Measurements from ENCODE around the gene HCN4.

The HCN4 gene

GRCh38 chr15:73369154-73369694 is 466 bp upstream of the HCN4 start:
- Mint-ChIP-seq H3K4me3 (no peak overlapping the region), H3K36me3 (ENCODE audit: low read depth) (no peaks in the 10 kb centered on the region)

GRCh38 chr15:73367624-73368300 is 996 bp downstream of the HCN4 start:
- Mint-ChIP-seq H3K4me1 (ENCODE audit: low read depth) (no peaks in the 10 kb centered on the region), H3K4me3 (no peak overlapping the region), H3K9me3 (no peaks in the 10 kb centered on the region), H3K27me3 (ENCODE audit: low read depth) (peaks cover 61% of the 10 kb centered on the region), H3K27ac (no peak overlapping the region), H3K36me3 (ENCODE audit: low read depth) (no peaks in the 10 kb centered on the region)
- no peak for DNase-seq (ENCODE audit: low spot score)

More at GRCh38 chr15:73369154-73369694, 466 bp upstream of the HCN4 start:
- no peak for DNase-seq (ENCODE audit: low spot score)
- Mint-ChIP-seq H3K27ac (no peak overlapping the region), H3K27me3 (ENCODE audit: low read depth) (peaks cover 63% of the 10 kb centered on the region), H3K9me3 (no peaks in the 10 kb centered on the region), H3K4me1 (ENCODE audit: low read depth) (no peaks in the 10 kb centered on the region)

DNA sequence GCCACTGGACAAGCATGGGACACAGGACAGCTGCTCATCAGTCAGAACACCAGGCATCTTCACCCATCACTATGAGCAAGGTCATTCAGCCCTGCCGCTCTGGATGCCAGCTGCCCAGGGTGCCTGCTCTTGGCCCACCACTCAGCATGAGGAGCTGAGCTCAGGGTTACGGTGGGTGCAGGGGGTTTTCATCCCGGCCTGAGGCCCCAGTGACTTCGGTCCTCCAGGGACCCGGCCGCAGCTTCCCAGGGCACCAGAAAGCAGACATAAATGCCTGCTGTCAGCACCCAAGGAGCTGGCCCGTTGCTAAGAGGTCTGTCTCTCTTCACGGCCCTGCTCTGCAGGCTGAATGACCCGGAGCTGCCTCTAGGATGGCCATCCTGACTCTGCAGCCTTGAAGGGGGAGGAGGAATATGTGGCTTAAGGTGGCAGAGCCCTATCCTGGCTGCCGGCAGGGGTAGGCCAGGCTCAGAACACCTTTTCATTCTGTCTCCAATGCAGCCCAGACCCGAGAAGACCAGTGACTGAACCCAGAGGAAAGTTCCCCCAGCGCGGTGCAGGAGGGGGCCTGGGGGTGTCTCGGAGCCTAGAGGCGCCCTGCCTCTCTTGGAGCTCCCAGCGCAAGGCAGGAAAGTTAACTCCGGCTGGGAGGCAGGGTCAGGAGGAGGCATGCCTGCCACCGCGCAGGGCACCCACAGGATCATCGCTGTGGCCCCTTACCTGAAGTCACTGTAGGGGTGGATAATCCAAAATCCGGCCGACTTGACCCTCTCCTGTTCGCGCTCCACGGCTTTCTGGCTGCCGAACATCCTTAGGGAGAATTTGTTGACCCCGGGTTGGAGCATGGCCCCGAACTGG is 1.8 kb downstream of the HCN4 start:
- H3K4me3 Mint-ChIP-seq, result no peak overlapping the region
- peaks cover 58% of the 10 kb centered on the region for H3K27me3 Mint-ChIP-seq (ENCODE audit: low read depth)
- H3K9me3 Mint-ChIP-seq, result no peaks in the 10 kb centered on the region
- H3K4me1 Mint-ChIP-seq (ENCODE audit: low read depth), result no peaks in the 10 kb centered on the region
- H3K36me3 Mint-ChIP-seq (ENCODE audit: low read depth), result no peaks in the 10 kb centered on the region
- no peak for DNase-seq (ENCODE audit: low spot score)
- H3K27ac Mint-ChIP-seq, result no peak overlapping the region

- Mint-ChIP-seq H3K36me3 (ENCODE audit: low read depth) (no peaks in the 10 kb centered on the region), H3K9me3 (no peaks in the 10 kb centered on the region), H3K27ac (no peak overlapping the region), H3K4me3 (no peak overlapping the region), H3K27me3 (ENCODE audit: low read depth) (peaks cover 31% of the 10 kb centered on the region), H3K4me1 (ENCODE audit: low read depth) (no peaks in the 10 kb centered on the region)
- DNase-seq (ENCODE audit: low spot score), result no peak
These were observed 4.7 kb downstream of the HCN4 start for GRCh38 chr15:73364070-73364469.

- Mint-ChIP-seq H3K4me1 (ENCODE audit: low read depth) (no peaks in the 10 kb centered on the region), H3K4me3 (no peak overlapping the region), H3K27me3 (ENCODE audit: low read depth) (peaks cover 30% of the 10 kb centered on the region), H3K36me3 (ENCODE audit: low read depth) (no peaks in the 10 kb centered on the region), H3K9me3 (no peaks in the 10 kb centered on the region), H3K27ac (no peak overlapping the region)
- DNase-seq (ENCODE audit: low spot score), result no peak
These were observed 5.9 kb downstream of the HCN4 start for GRCh38 chr15:73362900-73363299.

GRCh38 chr15:73361337-73361736 is 7.4 kb downstream of the HCN4 start:
- no peak overlapping the region for H3K27ac Mint-ChIP-seq
- no peak for DNase-seq (ENCODE audit: low spot score)
- no peak overlapping the region for H3K4me3 Mint-ChIP-seq
- H3K9me3 Mint-ChIP-seq, result no peaks in the 10 kb centered on the region
- no peaks in the 10 kb centered on the region for H3K4me1 Mint-ChIP-seq (ENCODE audit: low read depth)
- no peaks in the 10 kb centered on the region for H3K36me3 Mint-ChIP-seq (ENCODE audit: low read depth)
- H3K27me3 Mint-ChIP-seq (ENCODE audit: low read depth), result peaks cover 18% of the 10 kb centered on the region

DNA sequence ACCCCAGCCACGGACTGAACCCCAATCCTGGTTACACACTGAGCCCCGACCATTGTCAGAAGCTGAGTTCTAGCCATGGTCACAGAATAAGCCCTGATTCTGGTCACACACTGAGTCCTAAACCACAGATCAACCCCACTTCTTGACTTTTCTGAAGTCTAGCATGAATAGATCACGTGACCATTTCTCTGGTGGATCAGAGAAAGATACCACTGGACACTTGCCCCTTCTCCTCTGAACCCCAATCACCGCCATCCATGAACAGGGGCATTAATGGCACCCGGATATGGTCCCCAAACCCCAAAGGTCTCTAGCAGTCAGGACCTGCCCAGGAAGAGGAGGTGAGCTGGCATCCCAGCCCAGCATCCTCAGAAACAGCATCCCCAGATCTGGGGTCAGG is 9.1 kb downstream of the HCN4 start:
- H3K9me3 Mint-ChIP-seq, result no peaks in the 10 kb centered on the region
- DNase-seq (ENCODE audit: low spot score), result no peak
- H3K27ac Mint-ChIP-seq, result no peak overlapping the region
- H3K4me3 Mint-ChIP-seq, result no peak overlapping the region
- peaks cover 6% of the 10 kb centered on the region for H3K27me3 Mint-ChIP-seq (ENCODE audit: low read depth)
- H3K4me1 Mint-ChIP-seq (ENCODE audit: low read depth), result no peaks in the 10 kb centered on the region
- no peaks in the 10 kb centered on the region for H3K36me3 Mint-ChIP-seq (ENCODE audit: low read depth)

DNA sequence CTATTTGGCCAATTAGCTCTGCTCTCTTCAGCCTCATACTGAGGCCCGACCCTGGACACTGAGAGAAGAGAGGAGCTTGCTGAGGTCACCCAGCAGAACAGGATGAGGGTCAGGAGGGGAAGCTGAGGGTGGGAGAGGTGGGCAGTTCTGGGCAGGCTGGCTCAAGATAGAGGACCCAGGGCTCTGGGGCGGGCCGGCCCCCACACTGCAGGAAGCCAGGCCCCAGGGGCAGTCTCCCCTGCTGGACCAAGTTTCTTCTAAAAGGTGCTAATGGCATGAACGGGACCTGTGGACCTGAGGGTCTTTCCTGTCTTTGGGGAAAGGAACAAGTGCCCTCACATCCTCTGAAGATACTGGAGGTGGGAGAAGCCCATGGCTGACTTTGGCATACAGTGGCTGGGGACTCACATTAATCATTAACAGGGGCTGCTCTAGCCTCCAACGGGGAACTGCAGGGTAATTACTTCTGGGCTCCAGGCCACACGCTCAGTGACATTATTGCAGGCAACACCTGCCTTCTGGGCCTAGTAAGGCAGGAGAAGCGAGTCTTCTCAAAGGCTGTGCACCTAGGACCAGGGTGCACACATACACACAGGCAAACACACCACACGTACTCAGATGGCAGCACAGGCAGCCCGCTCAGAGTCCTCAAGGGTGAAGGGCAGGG is 10.6 kb downstream of the HCN4 start:
- DNase-seq (ENCODE audit: low spot score), result no peak
- Mint-ChIP-seq H3K9me3 (no peaks in the 10 kb centered on the region), H3K36me3 (ENCODE audit: low read depth) (no peaks in the 10 kb centered on the region), H3K27me3 (ENCODE audit: low read depth) (no peaks in the 10 kb centered on the region), H3K4me1 (ENCODE audit: low read depth) (no peaks in the 10 kb centered on the region), H3K27ac (no peak overlapping the region), H3K4me3 (no peak overlapping the region)

DNA sequence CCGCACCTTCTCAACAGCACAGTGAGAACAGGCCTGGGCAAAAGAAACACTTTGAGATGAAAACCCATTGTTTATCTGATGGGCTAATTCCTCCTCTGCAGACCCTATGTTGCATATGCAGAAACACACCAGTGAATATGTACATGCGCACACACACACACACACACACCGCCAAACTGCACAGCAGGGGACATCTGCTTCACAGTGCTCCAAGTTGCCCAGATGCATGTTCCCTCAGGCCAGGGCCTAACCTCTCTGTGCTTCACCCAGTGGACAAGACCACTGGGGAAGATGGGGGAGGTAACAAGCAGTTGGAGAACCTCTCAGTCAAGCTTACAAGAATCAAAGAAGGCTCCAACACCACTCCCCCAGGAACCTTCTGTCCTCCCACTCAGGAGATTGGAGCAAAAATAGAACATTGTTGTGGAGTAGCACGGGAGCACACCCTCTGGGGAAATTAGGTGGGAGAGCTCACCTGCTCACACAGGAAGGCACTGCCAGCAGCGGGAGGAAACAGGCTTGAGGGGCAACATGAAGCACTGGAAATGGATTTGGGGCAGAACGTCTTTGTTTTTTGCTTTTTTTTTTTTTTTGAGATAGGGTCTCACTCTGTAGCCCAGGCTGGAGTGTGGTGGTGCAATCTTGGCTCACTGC is 13.0 kb downstream of the HCN4 start:
- no peaks in the 10 kb centered on the region for H3K27me3 Mint-ChIP-seq (ENCODE audit: low read depth)
- no peaks in the 10 kb centered on the region for H3K36me3 Mint-ChIP-seq (ENCODE audit: low read depth)
- H3K9me3 Mint-ChIP-seq, result no peaks in the 10 kb centered on the region
- no peak for DNase-seq (ENCODE audit: low spot score)
- H3K27ac Mint-ChIP-seq, result no peak overlapping the region
- no peak overlapping the region for H3K4me3 Mint-ChIP-seq
- no peaks in the 10 kb centered on the region for H3K4me1 Mint-ChIP-seq (ENCODE audit: low read depth)

GRCh38 chr15:73354241-73354640 is 14.5 kb downstream of the HCN4 start:
- no peaks in the 10 kb centered on the region for H3K4me1 Mint-ChIP-seq (ENCODE audit: low read depth)
- H3K4me3 Mint-ChIP-seq, result no peak overlapping the region
- H3K27ac Mint-ChIP-seq, result no peak overlapping the region
- DNase-seq (ENCODE audit: low spot score), result no peak
- no peaks in the 10 kb centered on the region for H3K36me3 Mint-ChIP-seq (ENCODE audit: low read depth)
- H3K27me3 Mint-ChIP-seq (ENCODE audit: low read depth), result no peaks in the 10 kb centered on the region
- H3K9me3 Mint-ChIP-seq, result no peaks in the 10 kb centered on the region

DNA sequence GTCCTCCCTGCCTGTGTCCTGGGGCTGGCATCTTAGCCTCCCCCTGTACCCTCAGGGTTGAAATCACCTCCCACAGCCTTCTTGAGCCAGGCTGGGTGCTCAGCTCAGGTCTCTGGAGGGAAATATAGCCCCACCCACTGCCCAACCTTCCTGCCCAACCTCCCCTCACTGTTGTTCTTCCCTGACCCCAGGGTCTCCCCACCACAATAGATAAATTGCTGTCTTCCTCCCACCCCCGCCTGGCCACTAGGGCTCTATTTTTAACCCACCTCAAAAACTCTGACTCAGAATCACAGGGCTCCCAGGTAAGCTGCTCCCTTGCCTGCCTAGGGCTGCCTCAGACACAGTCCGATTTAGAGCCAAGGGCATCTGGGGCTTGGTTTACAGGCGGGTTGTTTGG is 15.0 kb downstream of the HCN4 start:
- H3K27ac Mint-ChIP-seq, result no peak overlapping the region
- no peaks in the 10 kb centered on the region for H3K36me3 Mint-ChIP-seq (ENCODE audit: low read depth)
- H3K27me3 Mint-ChIP-seq (ENCODE audit: low read depth), result no peaks in the 10 kb centered on the region
- H3K4me3 Mint-ChIP-seq, result no peak overlapping the region
- no peaks in the 10 kb centered on the region for H3K4me1 Mint-ChIP-seq (ENCODE audit: low read depth)
- DNase-seq (ENCODE audit: low spot score), result no peak
- no peaks in the 10 kb centered on the region for H3K9me3 Mint-ChIP-seq

DNA sequence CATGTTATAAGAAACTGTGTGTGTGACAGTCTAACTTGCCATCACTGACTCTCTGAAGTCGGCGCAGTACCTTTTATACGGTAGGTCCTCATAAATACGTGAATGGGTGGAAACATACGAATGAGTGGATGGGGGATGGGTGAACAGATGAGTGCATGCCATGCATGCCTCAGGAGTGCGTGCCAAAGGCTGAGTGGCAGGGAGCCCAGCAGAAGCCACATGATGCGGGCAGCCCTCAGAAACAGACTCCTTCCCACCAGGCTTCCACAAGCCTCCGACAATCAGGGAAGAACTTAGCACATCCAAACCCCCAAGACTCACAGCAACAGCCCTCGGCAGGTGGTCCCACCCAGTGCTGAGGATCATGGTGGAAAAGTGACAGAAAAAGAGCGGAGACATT is 16.7 kb downstream of the HCN4 start:
- no peak for DNase-seq (ENCODE audit: low spot score)
- no peaks in the 10 kb centered on the region for H3K36me3 Mint-ChIP-seq (ENCODE audit: low read depth)
- H3K27me3 Mint-ChIP-seq (ENCODE audit: low read depth), result no peaks in the 10 kb centered on the region
- H3K4me1 Mint-ChIP-seq (ENCODE audit: low read depth), result no peaks in the 10 kb centered on the region
- H3K27ac Mint-ChIP-seq, result no peak overlapping the region
- H3K4me3 Mint-ChIP-seq, result no peak overlapping the region
- no peaks in the 10 kb centered on the region for H3K9me3 Mint-ChIP-seq

DNA sequence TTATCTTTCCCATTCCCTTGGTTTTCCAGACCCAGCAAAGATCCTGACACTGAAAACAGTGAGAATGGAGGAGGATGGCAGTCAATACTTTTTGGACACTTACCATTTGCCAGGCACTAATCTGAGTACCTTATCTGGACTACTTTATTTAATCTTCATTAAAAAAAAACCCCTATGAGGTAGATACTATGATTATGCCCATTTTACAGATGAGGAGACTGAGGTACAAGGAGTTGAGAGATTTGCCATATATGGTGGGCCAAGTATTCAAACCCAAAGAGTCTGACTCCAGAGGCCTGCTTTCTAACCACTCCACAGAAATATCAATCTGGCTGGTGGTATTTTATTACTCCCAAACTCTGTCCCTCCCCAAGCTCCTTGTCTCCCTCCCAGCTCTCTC is 19.6 kb downstream of the HCN4 start:
- no peaks in the 10 kb centered on the region for H3K9me3 Mint-ChIP-seq
- H3K4me1 Mint-ChIP-seq (ENCODE audit: low read depth), result no peaks in the 10 kb centered on the region
- DNase-seq (ENCODE audit: low spot score), result no peak
- no peak overlapping the region for H3K4me3 Mint-ChIP-seq
- H3K27me3 Mint-ChIP-seq (ENCODE audit: low read depth), result no peaks in the 10 kb centered on the region
- H3K27ac Mint-ChIP-seq, result no peak overlapping the region
- no peaks in the 10 kb centered on the region for H3K36me3 Mint-ChIP-seq (ENCODE audit: low read depth)

Measured in T-helper 2 cell treated with Interferon-gamma antibody and Interleukin-4, amounts not matched to agents 5 μg/mL and 100 μg/mL, for 36 hours (primary cell).